Spleen (tissue), 11 donors: Measurements from ENCODE around the gene SPOP. TPM values are rescaled to one million over a fixed set of nuclear protein-coding genes. Genes with fewer than 3 reads are reported as not detected.

Source experiments
- DNase-seq: peaks from one replicate; pipeline ENCODE4 v3.0.0-alpha.2; 2020
- H3K27ac ChIP-seq, 8 donors: fragments of 200-600 bp; sonication (generic) in 7 of 8; 1 replicate in 4 of 8; 2 replicates in 4 of 8; pipeline versions ENCODE4 v1.5.0 to v1.8.0; 2016 to 2021; ENCODE audit warnings: inconsistent platforms in 4 of 8, mild to moderate bottlenecking in 4 of 8, moderate library complexity in 1 of 8
- H3K27me3 ChIP-seq, 7 donors: fragments of 200-600 bp; sonication (generic) in 6 of 7; replicated peaks in 1 of 7; 1 replicate in 4 of 7; 2 replicates in 3 of 7; pipeline versions ENCODE4 v1.5.0 to v1.8.0; 2016 to 2021; ENCODE audit warnings: inconsistent platforms in 3 of 7, mild to moderate bottlenecking in 1 of 7
- H3K36me3 ChIP-seq, 6 donors: fragments of 200-600 bp; sonication (generic) in 5 of 6; 1 replicate in 4 of 6; 2 replicates in 2 of 6; pipeline versions ENCODE4 v1.5.0 to v1.8.0; 2016 to 2021; ENCODE audit warnings: inconsistent platforms in 2 of 6
- H3K4me1 ChIP-seq, 6 donors: fragments of 200-600 bp; sonication (generic) in 5 of 6; 1 replicate in 3 of 6; 2 replicates in 3 of 6; pipeline versions ENCODE4 v1.5.0 to v1.8.0; 2016 to 2021; ENCODE audit warnings: inconsistent platforms in 3 of 6
- H3K4me3 ChIP-seq, 8 donors: fragments of 200-600 bp; sonication (generic) in 7 of 8; 1 replicate in 4 of 8; 2 replicates in 4 of 8; pipeline versions ENCODE4 v1.5.0 to v1.8.0; 2016 to 2021; ENCODE audit warnings: inconsistent platforms in 4 of 8, mild to moderate bottlenecking in 4 of 8, moderate library complexity in 2 of 8
- H3K9me3 ChIP-seq, 8 donors: fragments of 200-600 bp; sonication (generic) in 7 of 8; 1 replicate in 4 of 8; 2 replicates in 4 of 8; pipeline versions ENCODE4 v1.5.0 to v1.8.0; 2016 to 2021; ENCODE audit warnings: inconsistent platforms in 4 of 8
- CTCF ChIP-seq, 11 experiments: fragments of 200-600 bp in 7 of 11; fragments of 450-650 bp in 4 of 11; sonication (generic) in 4 of 11; IDR thresholded peaks in 8 of 11; conservative IDR thresholded peaks in 3 of 11; 1 replicate in 7 of 11; 2 replicates in 4 of 11; pipeline versions ENCODE4 v1.4.0 to v1.8.0; 2016 to 2021; ENCODE audit warnings: antibody characterized with exemption in 11 of 11, inconsistent platforms in 4 of 11, mild to moderate bottlenecking in 1 of 11
- POLR2A ChIP-seq, 3 donors: fragments of 450-650 bp; IDR thresholded peaks; one replicate each; pipeline ENCODE4 v1.5.1; 2017; ENCODE audit warnings: antibody characterized with exemption in 3 of 3, mild to moderate bottlenecking in 1 of 3
- POLR2AphosphoS5 ChIP-seq, 3 donors: sonication (generic); formaldehyde crosslinking; IDR thresholded peaks; one replicate each; pipeline ENCODE4 v1.5.1; 2017; ENCODE audit warnings: antibody characterized with exemption in 3 of 3
- WGBS, 5 donors: extraction: QIAGEN DNeasy Blood & Tissue Kit in 3 of 5; methylation state at CpG; one replicate each; pipeline versions ENCODE4 v1.1.5 to v1.1.7; 2013 to 2018; 5-methylcytosine and 5-hydroxymethylcytosine counted together
- intact Hi-C: fragments of 100-400 bp; cut with DNase I; formaldehyde crosslinking; loops from one replicate; pipeline ENCODE4 v1.15.0; 2023; ENCODE audit warnings: low total_unique reads
- polyA plus RNA-seq, 3 donors: library from polyadenylated mRNA; stranded (reverse); fragments of 200-250 nt; gene quantifications; one replicate each; pipeline ENCODE4 v1.2.1, GENCODE V29; 2013
- total RNA-seq, 7 donors: library from RNA; depleted of rRNA in 3 of 7; stranded (reverse); fragments of >200 nt in 3 of 7; fragmentation: NEBNext Ultra II Directional in 4 of 7; extraction: Animal tissue kit (Norgen Biotek cat#: 25700) in 4 of 7; gene quantifications; one replicate each; pipeline versions ENCODE4 v1.1.0 to v1.2.1, GENCODE V29; 2016 to 2021
- donor health status: healthy with polysubstance abuse.
- donor health status: DM: no; HTN: no; CAD: no; lungs with moderate emphysema.
- donor health status: DM: no; HTN: no; CAD: no.
- donor health status: Bipolar disorder and iron deficiency.
- donor health status: healthy.
- donor health status: DM: no; HTN: no; CAD: no.
- donor health status: DM: yes; HTN: yes; CAD: no.

SPOP gene
- total and polyA plus RNA-seq, 10 donors: 23.7 to 86.4 (median 67.8) TPM

GRCh38 chr17:49612726-49613125 lies 65.2 kb downstream of the SPOP start:
- H3K36me3 ChIP-seq: peaks cover 0 to 100% (median 61%) of the 10 kb centered on the region in 6 donors
- no peak overlapping the region for H3K4me3 ChIP-seq
- 75 to 94% (median 88%) methylated on average over 1 of the region's 1 CpG for WGBS, 5 donors
- H3K4me1 ChIP-seq: peaks cover 0 to 19% (median 17%) of the 10 kb centered on the region in 6 donors
- no peak overlapping the region for H3K27ac ChIP-seq
- no peak for DNase-seq
- intact Hi-C loops: no loop called here
- H3K27me3 ChIP-seq: no peaks in the 10 kb centered on the region
- TF ChIP-seq POLR2AphosphoS5 (IDR thresholded peaks at IDR 0.05): no peak
- no peak for TF ChIP-seq POLR2A (IDR thresholded peaks at IDR 0.05)
- TF ChIP-seq CTCF (IDR thresholded peaks at IDR 0.05 in 8 of 11, conservative IDR thresholded peaks at IDR 0.05 in 3 of 11): no peak
- H3K9me3 ChIP-seq: no peaks in the 10 kb centered on the region

GRCh38 chr17:49610883-49611584 lies 66.9 kb downstream of the SPOP start:
- TF ChIP-seq POLR2A (IDR thresholded peaks at IDR 0.05): no peak
- TF ChIP-seq CTCF (IDR thresholded peaks at IDR 0.05 in 8 of 11, conservative IDR thresholded peaks at IDR 0.05 in 3 of 11): no peak
- no peak for TF ChIP-seq POLR2AphosphoS5 (IDR thresholded peaks at IDR 0.05)
- Histone ChIP-seq H3K4me3 (no peak overlapping the region), H3K36me3 (peaks cover 0 to 100% (median 64%) of the 10 kb centered on the region in 6 donors), H3K4me1 (peaks cover 0 to 5% (median 2%) of the 10 kb centered on the region in 6 donors), H3K9me3 (no peaks in the 10 kb centered on the region), H3K27me3 (no peaks in the 10 kb centered on the region), H3K27ac (no peak overlapping the region)
- DNase-seq: no peak
- WGBS, 5 donors: 83 to 94% (median 89%) methylated on average over 5 of the region's 5 CpGs
- intact Hi-C loops: no loop called here

DNA sequence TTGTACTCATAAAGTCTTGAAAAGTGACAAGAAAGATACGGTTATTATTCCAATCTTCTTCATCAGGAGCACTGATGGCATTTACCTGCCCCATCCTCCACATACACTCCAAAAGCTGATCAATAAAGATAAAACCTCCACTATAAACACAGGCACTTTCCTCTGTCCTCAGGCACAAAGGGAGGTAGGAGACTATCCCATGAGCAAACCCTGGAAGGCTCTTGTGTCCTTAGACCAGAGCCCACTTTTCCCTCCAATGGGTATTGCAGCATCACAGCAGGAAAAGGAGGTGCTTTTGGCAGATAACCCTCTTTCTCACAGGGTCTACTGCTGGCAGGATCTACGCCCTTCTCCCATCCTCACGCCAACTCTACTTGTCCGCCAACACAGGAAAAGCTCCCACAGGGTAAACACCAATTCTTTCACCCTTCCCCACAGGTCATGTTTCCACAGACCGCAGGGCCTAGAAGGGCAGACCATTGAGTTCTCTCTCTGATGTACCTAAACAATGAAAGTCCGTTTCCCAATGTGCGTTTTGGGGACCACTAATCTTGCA lies 73.5 kb downstream of the SPOP start:
- Histone ChIP-seq H3K36me3 (peaks cover 0 to 100% (median 83%) of the 10 kb centered on the region in 6 donors), H3K27ac (no peak overlapping the region)

More for the DNA sequence above, 73.5 kb downstream of the SPOP start:
- DNase-seq: no peak
- TF ChIP-seq POLR2AphosphoS5 (IDR thresholded peaks at IDR 0.05) (no peak), CTCF (IDR thresholded peaks at IDR 0.05 in 8 of 11, conservative IDR thresholded peaks at IDR 0.05 in 3 of 11) (no peak), POLR2A (IDR thresholded peaks at IDR 0.05) (no peak)
- Histone ChIP-seq H3K4me3 (no peak overlapping the region), H3K27me3 (no peaks in the 10 kb centered on the region), H3K4me1 (peaks cover 0 to 8% (median 0%) of the 10 kb centered on the region in 6 donors), H3K9me3 (no peaks in the 10 kb centered on the region)
- intact Hi-C loops: no loop called here
- WGBS, 5 donors: 89 to 91% (median 90%) methylated on average over 7 of the region's 7 CpGs
